GM21786 (cell line): Measurements from ENCODE around the gene CBFA2T3.

Source experiments
- ATAC-seq: cut with Tn5 transposase; IDR thresholded peaks from one replicate; pipeline ENCODE4 v1.9.1; 2021; ENCODE audit not compliant: unreplicated experiment

CBFA2T3 gene

GRCh38 chr16:88977812-88978607, 1.0 kb upstream of the CBFA2T3 start:
- no peak for ATAC-seq

- ATAC-seq = no peak
Observed at GRCh38 chr16:88976366-88977017, 515 bp downstream of the CBFA2T3 start.

GRCh38 chr16:88975511-88976061, 1.4 kb downstream of the CBFA2T3 start:
- no peak for ATAC-seq

GRCh38 chr16:88974916-88975215, 2.1 kb downstream of the CBFA2T3 start:
- ATAC-seq = no peak

- no peak for ATAC-seq
Observed at GRCh38 chr16:88974080-88974915, 2.7 kb downstream of the CBFA2T3 start.

GRCh38 chr16:88973415-88974050, 3.5 kb downstream of the CBFA2T3 start:
- no peak for ATAC-seq

GRCh38 chr16:88973007-88973410, 4.0 kb downstream of the CBFA2T3 start:
- ATAC-seq = no peak

- no peak for ATAC-seq
Observed at GRCh38 chr16:88972349-88972748, 4.7 kb downstream of the CBFA2T3 start.

GRCh38 chr16:88971371-88972097, 5.5 kb downstream of the CBFA2T3 start:
- no peak for ATAC-seq

GRCh38 chr16:88970539-88971065, 6.4 kb downstream of the CBFA2T3 start:
- ATAC-seq = no peak

- no peak for ATAC-seq
Observed at GRCh38 chr16:88970050-88970449, 7.0 kb downstream of the CBFA2T3 start.

GRCh38 chr16:88969361-88969831, 7.6 kb downstream of the CBFA2T3 start:
- no peak for ATAC-seq

GRCh38 chr16:88968589-88969280, 8.3 kb downstream of the CBFA2T3 start:
- ATAC-seq = peak; percentile 1

GRCh38 chr16:88967830-88968588, 9.0 kb downstream of the CBFA2T3 start:
- ATAC-seq = peak; percentile 57

DNA sequence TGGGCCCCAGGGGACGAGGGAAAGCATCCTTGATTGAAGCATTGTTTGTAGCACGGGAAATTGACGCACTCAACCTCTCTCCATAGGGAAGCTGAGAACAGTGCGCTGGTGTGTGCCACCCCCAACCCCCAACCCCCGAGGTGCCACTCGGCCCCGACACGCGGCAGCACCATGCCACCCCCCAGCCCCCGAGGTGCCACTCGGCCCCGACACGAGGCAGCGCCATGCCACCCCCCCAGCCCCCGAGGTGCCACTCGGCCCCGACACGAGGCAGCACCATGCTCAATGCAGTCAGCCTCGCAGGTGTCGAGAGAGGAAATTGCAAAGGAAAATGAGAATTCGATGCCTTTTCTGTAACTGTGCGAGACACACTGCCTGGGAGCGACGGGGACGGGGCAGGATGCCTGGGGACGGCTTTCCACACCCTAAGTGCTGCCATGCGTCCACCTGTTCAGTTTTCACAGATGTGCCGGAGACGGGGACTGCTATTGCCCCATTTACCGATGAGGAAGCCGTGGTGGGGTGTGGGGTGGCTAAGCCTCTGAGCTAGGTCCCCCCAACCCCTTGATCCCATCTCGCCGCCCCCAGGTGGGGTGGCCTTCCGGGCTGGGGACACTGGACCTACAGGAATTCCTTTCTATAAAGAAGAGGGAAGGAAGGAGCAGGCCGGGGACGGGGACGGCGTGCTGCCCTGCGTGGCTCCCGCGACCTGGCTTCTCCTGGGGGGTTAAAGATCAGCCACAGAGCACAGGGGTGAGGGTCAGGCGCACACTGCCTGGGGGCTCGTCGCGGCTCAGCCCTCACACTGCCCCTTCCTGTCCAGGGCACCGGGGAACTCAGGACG, 9.8 kb downstream of the CBFA2T3 start:
- ATAC-seq = no peak

DNA sequence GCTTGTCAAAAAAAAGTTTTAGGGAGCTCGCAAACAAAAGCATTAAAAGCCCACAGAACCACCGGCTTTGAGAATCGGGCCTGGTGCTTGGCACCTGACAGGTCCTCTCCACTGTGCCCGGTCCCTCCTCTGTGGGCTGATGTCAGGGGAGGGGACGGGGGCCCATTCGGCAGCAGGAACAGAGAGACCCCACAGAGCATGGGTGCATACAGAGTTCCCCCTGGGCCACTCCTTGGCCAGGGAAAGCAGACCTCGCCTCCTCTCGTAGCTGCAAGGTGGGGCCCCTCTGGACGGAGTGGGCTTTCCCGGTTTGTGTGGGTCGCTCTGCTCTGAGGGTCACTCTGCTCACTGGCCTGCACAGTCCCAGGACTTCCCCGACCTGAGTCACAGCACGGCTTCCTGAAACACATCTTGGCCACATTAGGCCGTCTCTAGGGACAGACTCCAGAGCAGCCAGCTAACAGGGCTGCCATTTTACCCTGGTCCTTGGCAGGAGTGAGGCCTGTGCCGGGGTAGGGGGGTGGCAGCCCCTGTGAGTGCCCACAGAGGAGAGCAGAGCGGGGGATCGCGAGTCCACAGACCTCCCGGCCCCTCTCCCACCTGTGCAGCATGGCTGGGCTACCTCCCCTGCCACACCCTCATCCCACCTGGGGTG, 11.1 kb downstream of the CBFA2T3 start:
- ATAC-seq = no peak

DNA sequence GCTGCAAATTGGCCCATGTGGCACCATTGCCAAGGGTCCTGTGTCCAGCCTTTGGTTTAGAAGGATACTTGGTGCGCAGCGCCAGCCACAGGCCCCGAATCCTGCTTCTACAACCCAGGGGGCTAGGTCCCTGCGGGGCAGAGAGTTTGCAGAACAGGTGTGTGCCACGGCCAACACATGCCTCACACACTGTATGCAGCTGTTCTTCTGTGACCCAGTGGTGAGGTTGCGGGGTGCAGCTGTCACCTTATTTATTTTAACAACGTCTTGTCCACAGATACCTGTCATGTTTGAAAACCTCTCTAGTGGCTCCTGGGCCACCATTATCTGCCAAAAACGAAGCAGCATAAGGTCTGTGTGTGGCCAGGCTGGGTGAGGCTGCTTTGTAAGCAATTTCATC, 11.6 kb downstream of the CBFA2T3 start:
- ATAC-seq = no peak
